Stomach (tissue), 4 donors: Measurements from ENCODE around the gene MLANA.

ENCODE experiments used
- EP300 ChIP-seq: sonication (generic); formaldehyde crosslinking; IDR thresholded peaks from one replicate; pipeline ENCODE4 v1.6.1; 2017; ENCODE audit warnings: antibody characterized with exemption
- POLR2A ChIP-seq, 4 donors: fragments of 450-650 bp; IDR thresholded peaks; one replicate each; pipeline ENCODE4 v1.6.1; 2016; ENCODE audit warnings: antibody characterized with exemption in 4 of 4, control low read depth in 2 of 4, mild to moderate bottlenecking in 1 of 4, moderate library complexity in 1 of 4
- POLR2AphosphoS5 ChIP-seq, 3 donors: sonication (generic); formaldehyde crosslinking; IDR thresholded peaks; one replicate each; pipeline ENCODE4 v1.6.1; 2016; ENCODE audit warnings: antibody characterized with exemption in 3 of 3
- TF ChIP-seq, protein P1 (sequence below), 7 experiments: fragments of 450-650 bp in 4 of 7; fragments of 200-600 bp in 3 of 7; sonication (generic) in 3 of 7; IDR thresholded peaks; one replicate each; pipeline ENCODE4 v1.5.1; 2016 to 2019; ENCODE audit warnings: antibody characterized with exemption in 7 of 7, control low read depth in 2 of 7, mild to moderate bottlenecking in 1 of 7

DNA sequence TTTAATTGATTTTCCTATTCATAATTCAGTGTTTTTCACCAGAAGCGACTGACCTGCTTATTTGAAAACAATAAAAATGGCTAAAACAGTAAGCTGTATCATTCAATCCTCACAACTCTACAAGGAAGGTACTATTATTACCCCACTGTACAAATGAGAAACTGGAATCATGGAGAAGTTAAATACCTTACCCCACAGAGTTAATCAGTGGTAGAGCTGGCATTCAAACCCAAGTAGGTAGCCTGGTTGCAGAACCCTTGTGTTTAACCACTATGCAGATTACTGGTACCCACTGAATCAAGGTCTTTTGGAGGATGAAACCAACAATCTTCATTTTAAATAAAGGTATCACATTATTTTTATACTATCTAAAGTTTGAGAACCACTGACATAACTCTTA, 59.6 kb downstream of the MLANA start:
- TF ChIP-seq, protein P1, sequence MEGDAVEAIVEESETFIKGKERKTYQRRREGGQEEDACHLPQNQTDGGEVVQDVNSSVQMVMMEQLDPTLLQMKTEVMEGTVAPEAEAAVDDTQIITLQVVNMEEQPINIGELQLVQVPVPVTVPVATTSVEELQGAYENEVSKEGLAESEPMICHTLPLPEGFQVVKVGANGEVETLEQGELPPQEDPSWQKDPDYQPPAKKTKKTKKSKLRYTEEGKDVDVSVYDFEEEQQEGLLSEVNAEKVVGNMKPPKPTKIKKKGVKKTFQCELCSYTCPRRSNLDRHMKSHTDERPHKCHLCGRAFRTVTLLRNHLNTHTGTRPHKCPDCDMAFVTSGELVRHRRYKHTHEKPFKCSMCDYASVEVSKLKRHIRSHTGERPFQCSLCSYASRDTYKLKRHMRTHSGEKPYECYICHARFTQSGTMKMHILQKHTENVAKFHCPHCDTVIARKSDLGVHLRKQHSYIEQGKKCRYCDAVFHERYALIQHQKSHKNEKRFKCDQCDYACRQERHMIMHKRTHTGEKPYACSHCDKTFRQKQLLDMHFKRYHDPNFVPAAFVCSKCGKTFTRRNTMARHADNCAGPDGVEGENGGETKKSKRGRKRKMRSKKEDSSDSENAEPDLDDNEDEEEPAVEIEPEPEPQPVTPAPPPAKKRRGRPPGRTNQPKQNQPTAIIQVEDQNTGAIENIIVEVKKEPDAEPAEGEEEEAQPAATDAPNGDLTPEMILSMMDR (IDR thresholded peaks at IDR 0.05): no peak
- TF ChIP-seq EP300 (no peak), POLR2AphosphoS5 (IDR thresholded peaks at IDR 0.05) (no peak), POLR2A (IDR thresholded peaks at IDR 0.05) (no peak)
